COLO829 (cell line): ENCODE measurements around the gene PLD6.
A peak's percentile ranks its signal among the peaks of the same experiment; 100 is the strongest.

Source experiments
- DNase-seq: peaks from one replicate; pipeline ENCODE4 v3.0.0; 2012; ENCODE audit warnings: low spot score

The PLD6 gene

GRCh38 chr17:17226451-17227265 is 20.5 kb upstream of the PLD6 start:
- DNase-seq, result no peak

GRCh38 chr17:17225901-17226300 is 19.8 kb upstream of the PLD6 start:
- DNase-seq, result no peak

GRCh38 chr17:17224137-17224536 is 18.0 kb upstream of the PLD6 start:
- no peak for DNase-seq

GRCh38 chr17:17223736-17224135 is 17.6 kb upstream of the PLD6 start:
- no peak for DNase-seq

GRCh38 chr17:17221329-17221728 is 15.2 kb upstream of the PLD6 start:
- DNase-seq, result no peak

GRCh38 chr17:17220529-17220928 is 14.4 kb upstream of the PLD6 start:
- no peak for DNase-seq

GRCh38 chr17:17217995-17218394 is 11.9 kb upstream of the PLD6 start:
- no peak for DNase-seq

GRCh38 chr17:17216776-17217175 is 10.6 kb upstream of the PLD6 start:
- no peak for DNase-seq

- DNase-seq, result no peak
Observed at GRCh38 chr17:17216236-17216635, 10.1 kb upstream of the PLD6 start.

- DNase-seq, result no peak
Observed at GRCh38 chr17:17215575-17215974, 9.4 kb upstream of the PLD6 start.

GRCh38 chr17:17214646-17215436 is 8.7 kb upstream of the PLD6 start:
- DNase-seq, result no peak

- no peak for DNase-seq
Observed at GRCh38 chr17:17213775-17214174, 7.6 kb upstream of the PLD6 start.

- no peak for DNase-seq
Observed at GRCh38 chr17:17207998-17208397, 1.9 kb upstream of the PLD6 start.

GRCh38 chr17:17206913-17207335 is 791 bp upstream of the PLD6 start:
- DNase-seq, result no peak

GRCh38 chr17:17205368-17206123 is 587 bp downstream of the PLD6 start:
- peak; percentile 28 for DNase-seq

- DNase-seq, result no peak
Observed at GRCh38 chr17:17204635-17205231, 1.4 kb downstream of the PLD6 start.

- DNase-seq, result no peak
Observed at GRCh38 chr17:17204041-17204591, 2.0 kb downstream of the PLD6 start.

GRCh38 chr17:17203173-17203730 is 2.9 kb downstream of the PLD6 start:
- DNase-seq, result no peak

GRCh38 chr17:17201907-17202306 is 4.2 kb downstream of the PLD6 start:
- DNase-seq, result no peak

- no peak for DNase-seq
Observed at GRCh38 chr17:17201271-17201670, 4.9 kb downstream of the PLD6 start.

- DNase-seq, result no peak
Observed at GRCh38 chr17:17200831-17201230, 5.3 kb downstream of the PLD6 start.

- no peak for DNase-seq
Observed at GRCh38 chr17:17200311-17200710, 5.8 kb downstream of the PLD6 start.
